Measurements from ENCODE around the gene FABP7.
A peak's percentile ranks its signal among the peaks of the same experiment; 100 is the strongest.

Gene FABP7

DNA sequence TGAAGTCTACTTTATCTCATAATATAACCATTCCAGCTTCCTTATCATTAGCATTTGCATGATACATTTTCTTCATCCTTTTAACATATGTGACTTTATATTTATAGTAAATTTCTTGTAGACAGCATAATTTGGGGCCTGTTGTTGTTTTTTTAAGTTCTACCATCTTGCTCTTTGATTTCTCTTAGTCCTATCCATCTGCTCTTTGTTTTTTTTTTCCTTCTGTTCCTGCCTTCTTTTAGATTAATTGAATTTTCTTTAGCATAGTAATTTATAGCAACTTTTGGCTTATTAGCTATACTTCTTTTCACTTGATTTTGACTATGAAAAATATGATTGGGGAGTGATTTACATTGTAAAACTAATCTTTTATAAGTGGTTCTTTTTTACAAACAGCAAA, 19.2 kb upstream of the FABP7 start:
- no peak for DNase-seq

GRCh38 chr6:122766256-122766655, 13.3 kb upstream of the FABP7 start:
- DNase-seq, result no peak

- no peak for DNase-seq
These were observed 8.5 kb upstream of the FABP7 start for GRCh38 chr6:122770835-122771601.

- no peak for DNase-seq
These were observed 6.6 kb upstream of the FABP7 start for GRCh38 chr6:122772724-122773415.

DNA sequence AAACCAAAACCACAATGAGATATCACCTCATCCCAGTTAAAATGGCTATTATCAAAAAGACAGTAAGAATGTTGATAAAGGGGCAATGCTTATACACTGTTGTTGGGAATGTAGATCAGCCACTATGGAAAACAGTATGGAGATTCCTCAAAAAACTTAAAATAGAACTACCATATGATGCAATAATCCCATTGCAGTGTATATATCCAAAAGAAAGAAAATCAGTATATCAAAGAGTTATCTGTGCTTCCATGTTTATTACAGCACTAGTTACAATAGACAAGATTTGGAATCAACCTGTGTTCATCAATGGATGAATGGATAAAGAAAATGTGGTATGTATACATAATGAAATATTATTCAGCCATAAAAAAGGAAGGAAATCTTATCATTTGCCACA, 3.5 kb upstream of the FABP7 start:
- no peak for DNase-seq

DNA sequence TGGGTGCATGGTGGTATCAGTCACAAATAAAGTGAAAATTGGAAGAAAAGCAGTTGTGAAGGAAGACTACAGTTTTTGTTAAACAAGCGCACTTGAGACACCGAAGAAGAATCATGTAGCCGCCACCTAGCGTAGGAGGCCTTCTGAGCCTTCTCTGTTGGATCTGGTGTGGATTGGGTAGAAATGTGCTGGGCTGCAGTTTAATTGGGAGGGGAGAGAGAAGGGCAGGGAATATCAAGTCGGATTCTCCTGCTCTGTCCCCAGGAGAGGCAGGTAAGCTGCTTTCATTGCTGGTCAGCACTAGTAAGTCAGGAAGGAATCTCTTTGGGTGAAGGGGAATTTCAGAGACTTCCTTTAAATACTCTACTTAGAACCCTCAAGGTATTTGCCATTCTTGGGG, 1.2 kb upstream of the FABP7 start:
- no peak for DNase-seq

DNA sequence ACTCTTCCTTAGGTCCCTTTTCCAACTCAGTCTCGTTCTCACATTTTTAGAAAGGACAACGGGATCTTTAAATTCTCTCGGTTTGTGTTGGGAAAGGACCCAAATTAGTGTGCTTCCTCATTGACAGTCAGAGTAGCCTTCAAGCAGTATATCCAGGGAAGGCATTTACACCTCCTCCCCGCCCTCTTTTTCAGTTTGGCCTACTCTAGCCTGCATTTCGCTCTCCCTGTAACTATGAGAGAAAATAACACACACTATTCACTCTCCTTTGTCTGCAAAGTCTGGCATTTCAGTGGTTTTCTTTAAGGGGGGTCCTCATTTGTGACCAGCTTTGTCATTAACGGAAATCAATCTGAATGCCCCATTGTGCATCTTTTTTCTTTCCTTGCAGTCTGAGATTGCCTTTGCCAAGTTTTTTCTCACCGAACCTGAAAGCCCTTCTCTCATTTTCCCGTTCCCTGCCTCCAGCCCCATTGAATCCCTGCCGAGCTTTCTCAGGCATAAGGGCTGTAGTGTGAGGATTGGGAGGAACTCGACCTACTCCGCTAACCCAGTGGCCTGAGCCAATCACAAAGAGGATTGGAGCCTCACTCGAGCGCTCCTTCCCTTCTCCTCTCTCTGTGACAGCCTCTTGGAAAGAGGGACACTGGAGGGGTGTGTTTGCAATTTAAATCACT, 393 bp upstream of the FABP7 start:
- no peak for DNase-seq

DNA sequence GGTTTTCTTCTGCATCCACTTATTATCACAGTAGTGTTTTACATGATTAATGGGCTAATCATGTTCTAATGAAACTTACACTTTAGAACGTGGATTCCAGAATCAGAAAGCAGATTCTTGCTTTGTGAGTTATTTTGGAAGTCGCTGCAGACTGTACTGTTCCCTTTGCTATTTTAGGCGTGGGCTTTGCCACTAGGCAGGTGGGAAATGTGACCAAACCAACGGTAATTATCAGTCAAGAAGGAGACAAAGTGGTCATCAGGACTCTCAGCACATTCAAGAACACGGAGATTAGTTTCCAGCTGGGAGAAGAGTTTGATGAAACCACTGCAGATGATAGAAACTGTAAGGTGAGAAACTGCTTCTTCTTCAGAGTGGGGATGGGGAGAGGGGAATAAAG, 598 bp downstream of the FABP7 start:
- no peak for DNase-seq

GRCh38 chr6:122781716-122782115, 2.2 kb downstream of the FABP7 start:
- DNase-seq, result no peak

DNA sequence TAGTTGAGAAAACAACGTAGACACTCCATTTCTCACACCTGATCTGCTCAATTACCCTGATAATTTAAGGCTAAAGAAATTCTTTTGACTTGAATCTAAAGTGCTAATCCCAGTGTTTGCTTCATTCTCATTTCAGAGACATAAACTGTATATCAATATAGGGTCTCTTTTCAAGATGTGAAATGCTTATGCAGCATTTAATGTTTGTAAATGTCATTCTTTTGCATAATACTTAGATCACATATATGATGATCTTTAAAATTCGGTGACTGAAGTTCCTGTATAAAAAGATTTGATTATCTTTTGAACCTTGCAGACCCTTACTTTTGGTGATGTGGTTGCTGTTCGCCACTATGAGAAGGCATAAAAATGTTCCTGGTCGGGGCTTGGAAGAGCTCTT, 3.9 kb downstream of the FABP7 start:
- no peak for DNase-seq

DNA sequence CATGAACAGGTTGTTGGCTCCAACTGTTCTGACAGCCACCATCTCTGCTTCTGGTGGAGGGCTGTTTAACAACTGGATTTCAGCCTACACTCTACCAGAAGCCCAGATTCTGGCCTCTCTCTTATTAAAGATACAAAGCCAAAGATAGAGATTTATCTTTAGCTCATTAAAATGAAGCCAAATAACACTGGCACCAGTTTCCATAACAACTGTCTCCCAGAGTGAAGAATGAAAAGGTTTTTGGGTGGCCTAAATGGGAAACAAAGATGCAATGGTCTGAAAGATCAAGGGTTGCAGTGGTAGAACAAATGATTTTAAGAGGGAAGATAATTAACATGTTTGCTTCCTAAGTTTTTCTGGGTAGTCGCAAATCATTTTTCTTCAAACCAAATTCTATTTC, 6.4 kb downstream of the FABP7 start:
- DNase-seq, result no peak

GRCh38 chr6:122787721-122788120, 8.2 kb downstream of the FABP7 start:
- no peak for DNase-seq

GRCh38 chr6:122788208-122788607, 8.7 kb downstream of the FABP7 start:
- DNase-seq, result no peak

GRCh38 chr6:122788663-122789181, 9.2 kb downstream of the FABP7 start:
- no peak for DNase-seq

DNA sequence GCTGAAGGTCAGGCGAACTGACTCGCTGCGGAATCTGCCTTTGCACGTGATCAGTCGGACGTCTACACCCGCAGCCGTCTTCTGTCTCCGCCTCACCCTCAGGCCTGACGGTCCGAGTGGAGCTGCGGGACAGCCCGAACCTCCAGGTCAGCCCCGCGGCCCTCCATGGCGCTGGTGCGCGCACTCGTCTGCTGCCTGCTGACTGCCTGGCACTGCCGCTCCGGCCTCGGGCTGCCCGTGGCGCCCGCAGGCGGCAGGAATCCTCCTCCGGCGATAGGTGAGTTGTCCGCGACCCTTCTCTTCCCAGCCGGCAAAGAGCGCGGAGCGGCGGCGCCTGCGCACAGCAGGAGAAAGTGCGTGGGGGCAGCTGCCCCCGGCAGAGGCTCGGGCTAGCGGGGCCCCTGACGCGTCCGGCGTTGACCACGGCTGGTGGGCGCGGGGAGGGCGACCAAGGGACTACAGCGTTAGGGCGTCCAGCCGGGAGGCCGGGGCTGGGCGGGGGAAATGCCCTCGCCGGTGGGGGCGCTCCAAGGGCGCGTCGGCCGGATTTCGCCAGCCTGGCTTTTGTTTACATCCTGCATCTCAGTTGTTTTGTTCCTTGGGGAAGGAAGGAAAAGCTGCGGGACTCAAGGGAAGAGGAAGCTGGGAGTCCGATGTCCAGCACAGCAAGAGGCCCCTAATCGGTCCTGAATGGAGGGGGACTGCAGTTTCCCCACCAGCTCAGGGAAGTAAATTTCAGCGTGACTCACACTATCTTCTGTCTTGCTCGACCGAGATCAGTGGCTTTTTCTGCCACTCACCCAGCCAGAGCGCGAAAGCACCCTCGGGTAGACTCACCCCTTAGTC, 9.9 kb downstream of the FABP7 start, which contains the start of gene SMPDL3A:
SMPDL3A (plus strand) TSS at position 77 of the 846 bp plus-strand sequence; CDS start at position 166, 89 bp downstream.
- DNase-seq, result peak; percentile 83

- peak; percentile 58 for DNase-seq
These were observed 10.5 kb downstream of the FABP7 start for GRCh38 chr6:122790028-122790422.

DNA sequence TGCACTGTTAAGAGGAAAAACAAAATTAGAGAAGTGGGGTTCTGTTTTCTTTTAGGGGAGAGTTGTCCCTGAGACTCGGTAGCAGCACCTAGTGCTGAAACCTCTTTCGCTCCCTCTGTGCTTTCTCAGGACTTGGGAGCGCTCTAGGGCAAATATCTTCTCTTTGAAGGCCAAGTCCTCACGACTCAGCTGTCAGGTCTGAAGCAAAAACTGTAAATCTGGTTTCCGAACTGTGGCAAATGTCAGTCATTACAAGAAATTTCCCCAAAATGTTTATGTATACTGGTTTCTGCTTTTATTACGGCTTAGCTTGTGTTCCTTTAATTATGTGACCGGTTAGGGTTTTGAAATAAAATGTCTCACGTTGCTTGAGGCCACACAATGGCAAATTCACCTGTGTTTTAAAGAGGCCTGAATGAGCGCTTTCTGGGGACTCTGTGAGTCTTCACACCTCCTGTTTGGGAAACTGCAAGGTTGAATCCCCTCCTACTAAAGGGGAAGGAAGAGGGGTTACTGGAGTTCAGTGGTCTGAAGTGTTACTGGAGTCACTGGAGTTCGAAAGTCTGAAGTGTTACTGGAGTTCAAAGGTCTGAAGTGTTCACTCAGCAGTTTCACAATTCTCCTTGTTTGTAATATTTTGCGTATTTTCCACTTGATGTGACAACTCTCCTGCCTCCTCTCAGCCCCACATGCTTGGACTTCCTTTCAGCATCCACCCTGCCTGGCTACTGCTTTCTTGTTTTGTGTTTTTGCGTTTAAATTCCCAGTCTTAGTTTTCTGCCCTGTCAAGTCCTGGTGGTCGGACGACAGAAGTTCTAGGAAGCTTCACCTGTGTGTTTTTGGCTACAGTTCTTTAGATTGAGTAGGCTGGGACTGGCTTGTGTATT, 11.2 kb downstream of the FABP7 start:
- no peak for DNase-seq

DNA sequence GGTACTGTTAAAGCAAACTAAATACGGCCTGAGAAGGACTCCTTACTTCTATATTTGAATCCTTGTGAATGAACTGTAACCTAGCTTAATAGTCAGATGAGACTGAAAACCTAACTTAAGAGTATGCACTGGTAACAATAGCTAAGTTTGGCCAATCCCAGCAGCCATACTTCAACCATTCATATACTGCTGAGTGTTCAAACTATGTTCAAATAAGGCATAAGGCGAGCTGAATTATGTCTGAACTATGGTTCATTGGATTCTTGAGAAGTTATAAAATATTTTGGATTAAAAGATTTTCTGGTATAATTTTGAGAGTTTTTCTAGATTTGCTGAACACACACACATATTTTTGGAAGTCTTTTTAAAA, 11.8 kb downstream of the FABP7 start:
- DNase-seq, result no peak

DNA sequence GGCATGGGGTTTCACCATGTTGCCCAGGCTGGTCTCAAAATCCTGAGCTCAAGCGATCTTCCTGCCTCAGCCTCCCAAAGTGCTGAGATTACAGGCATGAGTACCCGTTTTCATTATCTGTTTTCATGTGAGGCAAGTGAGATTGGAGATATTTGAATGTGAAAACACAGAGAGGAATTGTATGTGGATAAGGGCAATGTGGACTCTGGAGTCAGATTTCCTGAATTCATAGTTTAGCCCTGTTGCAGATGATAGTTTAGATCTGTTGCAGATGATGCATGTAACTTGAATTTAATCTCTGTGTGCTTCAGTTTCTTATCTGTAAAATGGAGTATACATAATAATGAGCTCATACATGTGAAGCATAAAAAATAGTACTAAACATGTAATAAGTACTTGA, 13.2 kb downstream of the FABP7 start:
- no peak for DNase-seq

DNA sequence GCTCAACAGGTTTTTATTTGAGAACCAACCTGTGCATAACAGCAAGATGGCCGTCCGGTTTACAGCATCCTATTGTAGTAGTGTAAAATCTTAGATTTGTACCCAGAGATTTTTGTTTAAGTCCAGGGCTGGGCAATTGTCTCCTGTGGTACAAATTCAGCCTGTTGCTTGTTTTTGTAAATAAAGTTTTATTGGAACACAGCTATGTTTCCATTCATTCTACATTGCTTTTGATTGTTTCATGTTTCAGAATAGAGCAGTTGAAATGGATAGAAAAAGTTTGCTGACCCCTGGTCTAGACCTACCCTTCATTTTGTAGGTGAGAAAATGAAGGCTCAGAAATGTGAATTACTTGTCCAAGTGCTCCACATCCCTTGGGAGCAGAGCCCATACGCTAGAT, 18.0 kb downstream of the FABP7 start:
- no peak for DNase-seq

DNA sequence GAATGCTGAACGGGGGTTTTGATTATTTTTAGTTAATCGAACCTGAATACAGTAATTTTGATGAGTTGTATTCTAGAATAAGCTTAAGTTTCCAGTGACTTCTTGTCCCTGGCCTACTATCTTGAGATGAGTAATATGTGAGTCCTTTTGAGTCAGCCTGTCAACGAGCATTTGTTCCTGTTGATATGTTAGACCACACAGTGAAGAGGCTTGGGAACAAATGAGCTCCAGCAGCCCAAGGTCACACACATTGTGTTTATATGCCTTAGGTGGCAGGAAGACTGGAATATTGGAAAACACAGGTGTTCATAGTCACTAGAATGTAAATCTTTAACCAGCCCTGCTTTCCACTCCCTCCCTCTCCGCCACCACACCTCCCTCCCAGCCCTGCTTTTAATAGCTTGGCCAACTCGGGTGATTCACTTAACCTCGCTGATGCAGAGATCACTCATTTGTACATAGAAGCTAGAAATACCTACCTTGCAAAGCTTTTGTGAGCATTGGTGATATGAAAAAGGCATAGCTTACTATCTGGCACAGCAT, 18.7 kb downstream of the FABP7 start:
- no peak for DNase-seq
